ENCODE measurements around the gene TMEM163.
"Not testable (repeated sequence)": the region's sequence is repeated elsewhere in the genome, so short reads cannot be mapped to it uniquely, and the experiment has no call there.

Gene TMEM163

GRCh38 chr2:134723742-134724141, 4.9 kb upstream of the TMEM163 start:
- DNase-seq (ENCODE audit: low read depth in 2 of 2): not testable (repeated sequence)

- no peak for DNase-seq (ENCODE audit: low read depth in 2 of 2)
Observed at GRCh38 chr2:134722728-134723127, 3.9 kb upstream of the TMEM163 start.

- DNase-seq (ENCODE audit: low read depth in 2 of 2): no peak
Observed at GRCh38 chr2:134721596-134721995, 2.8 kb upstream of the TMEM163 start.

- no peak for DNase-seq (ENCODE audit: low read depth in 2 of 2)
Observed at GRCh38 chr2:134718023-134718816, 580 bp downstream of the TMEM163 start.

- no peak for DNase-seq (ENCODE audit: low read depth in 2 of 2)
Observed at GRCh38 chr2:134717286-134718022, 1.3 kb downstream of the TMEM163 start.

- DNase-seq (ENCODE audit: low read depth in 2 of 2): no peak
Observed at GRCh38 chr2:134716721-134717243, 2.0 kb downstream of the TMEM163 start.

GRCh38 chr2:134715932-134716643, 2.7 kb downstream of the TMEM163 start:
- no peak for DNase-seq (ENCODE audit: low read depth in 2 of 2)

- no peak for DNase-seq (ENCODE audit: low read depth in 2 of 2)
Observed at GRCh38 chr2:134714228-134714627, 4.6 kb downstream of the TMEM163 start.

- no peak for DNase-seq (ENCODE audit: low read depth in 2 of 2)
Observed at GRCh38 chr2:134713606-134714005, 5.2 kb downstream of the TMEM163 start.

- DNase-seq (ENCODE audit: low read depth in 2 of 2): no peak
Observed at GRCh38 chr2:134713176-134713575, 5.6 kb downstream of the TMEM163 start.

- no peak for DNase-seq (ENCODE audit: low read depth in 2 of 2)
Observed at GRCh38 chr2:134712736-134713135, 6.1 kb downstream of the TMEM163 start.

GRCh38 chr2:134712299-134712698, 6.5 kb downstream of the TMEM163 start:
- no peak for DNase-seq (ENCODE audit: low read depth in 2 of 2)

- DNase-seq (ENCODE audit: low read depth in 2 of 2): no peak
Observed at GRCh38 chr2:134711692-134712091, 7.1 kb downstream of the TMEM163 start.

- no peak for DNase-seq (ENCODE audit: low read depth in 2 of 2)
Observed at GRCh38 chr2:134707330-134707676, 11.5 kb downstream of the TMEM163 start.

GRCh38 chr2:134706587-134707329, 12.0 kb downstream of the TMEM163 start:
- DNase-seq (ENCODE audit: low read depth in 2 of 2): no peak

- no peak for DNase-seq (ENCODE audit: low read depth in 2 of 2)
Observed at GRCh38 chr2:134705861-134706586, 12.8 kb downstream of the TMEM163 start.

GRCh38 chr2:134704173-134704572, 14.6 kb downstream of the TMEM163 start:
- no peak for DNase-seq (ENCODE audit: low read depth in 2 of 2)

- no peak for DNase-seq (ENCODE audit: low read depth in 2 of 2)
Observed at GRCh38 chr2:134703426-134703825, 15.4 kb downstream of the TMEM163 start.

GRCh38 chr2:134700730-134701129, 18.1 kb downstream of the TMEM163 start:
- no peak for DNase-seq (ENCODE audit: low read depth in 2 of 2)

- DNase-seq (ENCODE audit: low read depth in 2 of 2): no peak
Observed at GRCh38 chr2:134694411-134694810, 24.4 kb downstream of the TMEM163 start.
